Amniotic epithelial cell (primary cell): ENCODE data around the gene MED25.

Source experiments
- DNase-seq: peaks from one replicate; pipeline ENCODE4 v3.0.0-alpha.2; 2010; ENCODE audit warnings: low read depth

MED25 gene

DNA sequence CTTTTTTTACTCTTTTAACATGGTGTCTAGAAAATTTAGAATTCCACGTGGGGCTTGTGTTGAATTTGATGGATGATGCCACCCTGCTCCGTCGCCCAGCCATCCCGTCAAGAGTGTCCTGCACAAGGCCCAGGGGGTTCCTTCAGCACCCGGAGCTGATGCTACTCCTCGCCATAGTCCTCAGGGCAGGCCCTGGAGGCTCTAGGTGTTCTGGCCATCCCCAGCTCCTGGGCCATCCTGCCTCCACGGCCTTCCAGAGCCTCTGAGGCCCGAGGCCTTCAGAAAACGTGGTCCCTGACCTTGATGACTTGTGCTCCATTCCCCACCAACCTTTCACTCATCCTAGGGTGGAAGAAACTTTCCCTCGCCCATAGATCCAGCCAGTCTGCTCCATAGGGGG, 55.7 kb downstream of the MED25 start:
- DNase-seq, result no peak

DNA sequence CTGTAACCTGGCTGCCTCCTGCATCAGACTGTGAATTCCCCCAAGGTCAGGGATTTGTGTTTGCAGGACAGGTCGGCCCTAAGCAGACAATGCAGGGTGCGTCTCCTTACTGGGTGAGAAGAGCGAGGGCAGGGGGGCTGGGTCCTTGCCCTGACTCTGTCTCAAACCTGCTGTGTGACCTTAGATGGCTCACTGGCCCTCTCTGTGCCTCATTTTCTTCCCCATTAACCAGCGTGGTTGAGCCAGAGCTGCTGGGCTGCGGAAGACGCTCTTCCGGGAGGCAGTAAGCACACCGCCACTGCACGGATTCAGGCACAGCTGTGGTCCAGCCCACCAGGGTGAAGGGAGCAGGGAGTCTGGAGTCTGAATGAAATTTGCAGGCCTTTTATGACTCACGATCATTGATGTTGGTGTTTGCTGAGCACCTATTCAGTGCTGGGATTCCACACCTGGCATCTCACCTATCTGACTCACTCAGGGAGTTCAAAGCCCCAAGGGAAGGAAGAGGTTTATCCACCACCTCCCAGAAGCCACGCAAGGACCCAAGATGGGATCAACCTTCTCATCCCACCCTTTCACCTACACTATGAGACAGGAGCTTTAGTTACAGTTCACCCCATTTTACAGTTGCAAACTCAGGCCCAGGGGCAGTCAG, 56.5 kb downstream of the MED25 start:
- no peak for DNase-seq

DNA sequence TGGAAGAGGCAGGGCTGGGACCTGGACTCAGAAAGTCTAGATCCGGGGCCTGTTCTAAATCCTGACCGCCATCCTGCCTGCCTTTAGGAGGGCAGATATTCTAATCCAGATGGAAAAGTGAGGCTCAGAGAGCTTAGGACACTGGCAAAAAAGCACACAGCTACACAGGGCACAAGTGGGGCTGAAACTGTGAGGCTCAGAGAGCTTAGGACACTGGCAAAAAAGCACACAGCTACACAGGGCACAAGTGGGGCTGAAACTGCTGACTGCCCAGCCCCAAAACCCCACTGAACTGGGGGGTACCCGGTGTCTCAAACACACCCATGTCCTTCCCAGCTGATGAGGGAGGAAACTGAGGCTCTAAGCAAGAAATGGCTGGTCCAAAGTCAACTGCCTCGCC, 57.1 kb downstream of the MED25 start:
- DNase-seq, result no peak

DNA sequence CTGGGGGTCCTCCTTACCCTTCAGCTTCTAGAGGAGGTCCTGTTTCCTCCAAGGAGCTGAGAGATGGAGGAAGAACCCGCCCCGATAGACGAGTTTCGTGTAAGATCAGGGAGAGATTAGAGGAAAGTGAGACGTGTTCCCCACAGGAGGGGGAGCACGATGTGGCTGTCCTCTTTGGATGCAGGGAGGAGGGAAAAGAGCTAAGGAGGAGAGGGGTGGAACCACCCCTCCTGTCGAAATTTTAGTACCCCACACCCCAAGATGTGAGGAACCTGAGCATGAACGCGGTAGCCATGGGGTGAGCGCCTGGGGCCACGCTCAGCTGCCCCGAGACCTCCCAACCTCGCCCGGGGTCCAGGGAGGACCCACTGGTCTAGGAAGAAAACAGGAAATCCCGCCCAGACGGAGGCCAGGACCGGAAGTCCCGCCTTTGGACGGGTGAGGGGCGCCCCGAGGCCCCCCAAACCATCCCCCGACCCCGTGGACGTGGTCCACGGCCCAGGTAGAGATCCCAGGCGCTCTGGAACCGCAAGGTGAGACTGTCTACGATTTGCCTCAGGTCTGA, 57.9 kb downstream of the MED25 start:
- DNase-seq, result no peak

DNA sequence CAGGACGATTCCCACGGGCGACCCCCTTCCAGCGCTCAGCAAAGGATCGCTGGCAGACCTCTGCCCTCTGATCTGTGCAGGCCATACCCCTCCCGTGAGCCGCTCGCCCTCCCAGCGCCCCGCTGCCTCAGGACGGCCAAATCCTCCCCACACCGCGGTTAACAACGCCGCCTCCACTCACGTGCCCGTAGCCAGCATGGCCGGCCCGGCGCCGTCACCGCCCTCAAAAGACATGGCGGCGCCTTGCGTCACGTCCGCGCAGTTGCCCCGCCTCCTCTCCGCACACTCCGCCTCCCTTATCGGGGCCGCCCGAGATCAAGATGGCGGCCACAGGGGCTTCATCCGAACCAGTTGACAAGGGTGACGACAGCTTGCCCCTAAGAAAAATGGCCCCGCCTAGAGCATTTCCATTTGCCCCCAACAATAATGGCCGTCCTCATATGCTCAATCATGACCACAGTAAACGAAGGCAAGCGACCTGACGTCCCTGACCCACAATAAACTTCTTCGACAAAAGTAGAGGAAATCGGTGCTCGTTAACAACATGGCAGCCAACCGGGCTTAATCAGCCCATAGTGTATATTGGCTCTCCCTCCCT, 58.4 kb downstream of the MED25 start:
- DNase-seq, result peak; percentile 99

DNA sequence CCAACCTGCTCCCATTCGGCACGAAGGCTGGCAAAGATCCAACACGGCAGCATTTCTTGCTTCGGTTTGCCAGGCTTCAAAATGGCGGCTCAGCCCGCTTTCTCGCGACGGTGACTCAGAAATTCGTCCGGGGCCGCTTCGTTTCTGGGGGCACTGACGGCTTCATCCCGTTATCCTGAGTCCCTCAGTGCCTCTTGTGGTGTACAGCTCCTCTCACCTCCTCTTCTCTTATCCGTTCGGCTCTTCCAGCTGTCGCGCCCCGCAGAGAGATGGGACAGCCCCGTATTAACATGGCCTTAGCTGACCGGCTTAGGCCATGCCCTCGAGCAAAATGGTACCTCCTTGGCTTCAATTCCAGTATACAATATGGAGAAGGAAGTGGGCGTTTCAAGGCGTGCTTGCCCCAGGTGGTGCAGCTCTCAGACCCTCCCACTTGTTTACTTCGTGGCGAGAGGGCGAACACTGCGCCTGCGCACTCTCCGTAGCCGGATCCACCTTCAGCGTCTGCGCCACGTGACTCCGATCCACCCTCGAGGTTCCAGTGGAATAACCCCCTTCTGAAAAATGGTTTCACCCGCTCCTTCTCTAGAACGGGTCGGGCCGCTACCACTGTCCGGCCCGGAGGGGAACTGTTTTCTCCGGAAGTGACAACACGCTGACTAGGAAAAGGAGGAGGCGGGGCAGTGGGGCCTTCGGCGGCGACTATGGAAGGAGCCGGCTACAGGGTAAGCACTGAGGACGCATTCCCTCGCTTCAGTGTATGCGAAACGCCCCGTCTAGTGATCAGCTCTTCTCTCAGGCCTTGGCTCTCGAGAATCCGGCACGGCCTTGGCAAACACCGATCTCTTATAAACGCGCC, 59.2 kb downstream of the MED25 start, which contains the start of the genes AKT1S1 and TBC1D17:
AKT1S1 (minus strand) TSS at position 336 of the 859 bp plus-strand sequence. CDS start 4,060 bp downstream, outside the sequence.
TBC1D17 (plus strand) TSS at position 683 of the 859 bp plus-strand sequence; CDS start at position 705, 22 bp downstream.
- peak; percentile 100 for DNase-seq

DNA sequence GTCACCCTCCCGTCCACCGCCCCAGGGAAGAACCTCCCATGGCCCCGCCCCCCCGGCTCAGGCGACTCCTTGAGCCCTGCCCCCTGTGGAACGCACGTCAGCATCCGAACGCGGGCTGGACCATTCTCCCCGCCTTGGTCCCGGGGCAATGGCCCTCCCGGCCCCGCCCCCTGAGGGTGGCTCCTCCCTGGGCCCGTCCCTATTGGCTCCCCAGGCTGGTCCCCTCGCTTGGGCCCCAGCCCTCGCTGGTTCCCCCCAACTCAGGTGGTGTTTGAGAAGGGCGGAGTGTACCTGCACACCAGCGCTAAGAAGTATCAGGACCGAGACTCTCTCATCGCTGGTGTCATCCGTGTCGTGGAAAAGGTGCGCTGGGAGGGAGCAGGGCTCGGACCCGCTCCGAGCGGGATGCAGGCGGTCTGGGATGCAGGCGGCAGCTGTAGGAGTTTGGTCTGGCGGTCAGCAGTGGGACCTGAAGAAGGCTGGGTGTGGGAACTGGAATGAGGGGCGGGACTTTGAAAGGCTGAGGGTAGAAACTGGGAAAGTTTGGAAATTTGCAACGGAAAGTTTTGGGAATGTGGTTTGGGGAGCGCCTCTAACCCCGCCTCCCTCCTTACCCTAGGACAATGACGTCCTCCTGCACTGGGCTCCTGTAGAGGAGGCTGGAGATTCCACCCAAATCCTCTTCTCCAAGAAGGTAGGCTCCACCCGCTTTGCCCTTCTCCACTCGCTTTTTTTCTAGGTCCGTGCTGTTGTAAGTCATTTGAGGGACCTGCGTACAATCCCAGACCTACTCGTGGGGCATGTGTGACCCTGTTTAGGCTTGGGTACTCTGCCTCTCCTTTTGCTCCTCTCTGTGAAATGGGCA, 60.0 kb downstream of the MED25 start:
- DNase-seq, result peak; percentile 94

DNA sequence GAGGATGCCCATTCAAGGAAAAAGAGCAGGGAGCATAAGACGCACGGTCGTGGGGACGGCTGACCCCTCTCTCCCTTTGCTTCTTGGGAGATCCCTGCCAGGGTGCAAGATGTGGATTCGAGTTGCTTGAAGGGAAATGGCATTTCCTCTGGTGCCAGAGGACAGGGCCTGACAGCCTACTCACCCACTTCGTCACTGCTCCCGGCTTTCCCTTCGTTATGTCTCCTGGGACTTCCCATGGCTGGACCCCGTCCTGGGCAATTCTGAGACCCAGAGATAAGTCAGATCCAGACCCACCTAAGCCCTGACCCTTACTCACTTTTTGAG, 60.6 kb downstream of the MED25 start:
- DNase-seq, result no peak

DNA sequence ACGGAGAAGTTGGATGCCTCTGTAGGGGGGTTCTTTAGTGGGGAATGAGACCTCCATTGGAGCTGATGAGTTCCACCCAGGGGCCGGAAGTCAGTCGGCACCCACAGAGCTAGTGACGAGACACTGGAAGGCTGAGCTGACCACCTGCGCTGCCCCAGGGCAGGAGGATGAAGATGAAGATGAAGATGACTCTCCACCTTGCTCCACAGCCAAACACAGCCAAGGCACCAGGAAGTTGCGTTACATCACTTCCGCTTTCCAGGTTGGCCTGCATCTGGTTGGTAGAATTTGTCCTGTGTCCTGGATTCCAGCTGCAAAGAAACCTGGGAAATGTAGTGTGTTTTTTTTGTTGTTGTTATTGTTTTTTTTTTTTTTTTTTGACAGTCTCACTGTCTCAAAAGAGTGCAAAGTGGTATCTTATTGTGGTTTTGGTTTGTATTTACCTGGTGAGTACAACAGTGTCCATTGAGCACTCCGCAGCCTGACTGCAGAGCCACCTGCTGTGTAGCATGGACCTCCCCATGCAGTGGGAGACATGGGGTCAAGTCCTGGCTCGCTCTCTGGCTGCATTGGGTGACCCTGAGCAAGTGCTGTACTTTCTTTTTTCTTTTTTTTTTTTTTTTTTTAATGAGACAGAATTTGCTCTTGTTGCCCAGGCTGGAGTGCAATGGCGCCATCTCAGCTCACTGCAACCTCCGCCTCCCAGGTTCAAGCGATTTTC, 61.3 kb downstream of the MED25 start:
- DNase-seq, result peak; percentile 21

DNA sequence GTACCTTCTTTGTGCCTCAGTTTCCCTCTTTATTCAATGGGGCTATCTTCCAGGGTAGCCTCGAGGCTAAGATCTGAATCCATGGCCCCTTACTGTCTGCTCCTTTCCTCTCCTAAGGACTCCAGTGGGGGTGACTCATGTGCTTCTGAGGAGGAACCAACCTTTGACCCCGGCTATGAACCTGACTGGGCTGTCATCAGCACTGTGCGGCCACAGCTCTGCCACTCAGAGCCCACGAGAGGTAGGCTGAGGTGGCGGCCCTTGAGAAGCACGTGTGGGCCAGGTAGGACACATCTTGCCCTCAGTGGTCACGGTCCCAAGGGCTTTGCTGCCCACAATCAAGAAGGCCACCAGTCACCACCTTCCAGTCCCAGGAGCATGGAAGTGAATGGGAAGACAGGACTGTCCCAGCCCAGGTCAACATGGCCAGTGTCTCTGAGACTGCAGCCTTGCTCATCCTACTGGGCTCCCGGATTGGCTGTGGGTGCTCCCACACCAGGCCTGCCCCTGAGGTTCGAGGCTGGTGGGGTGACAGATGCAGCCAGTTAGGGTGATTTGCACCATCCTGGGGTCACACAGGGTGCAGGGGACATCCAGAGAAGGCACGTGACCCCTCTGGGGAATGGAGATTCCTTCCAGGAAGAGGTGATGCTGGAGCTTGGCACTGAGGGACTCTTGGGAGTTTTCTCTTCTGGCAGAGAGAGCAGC, 62.2 kb downstream of the MED25 start:
- no peak for DNase-seq

DNA sequence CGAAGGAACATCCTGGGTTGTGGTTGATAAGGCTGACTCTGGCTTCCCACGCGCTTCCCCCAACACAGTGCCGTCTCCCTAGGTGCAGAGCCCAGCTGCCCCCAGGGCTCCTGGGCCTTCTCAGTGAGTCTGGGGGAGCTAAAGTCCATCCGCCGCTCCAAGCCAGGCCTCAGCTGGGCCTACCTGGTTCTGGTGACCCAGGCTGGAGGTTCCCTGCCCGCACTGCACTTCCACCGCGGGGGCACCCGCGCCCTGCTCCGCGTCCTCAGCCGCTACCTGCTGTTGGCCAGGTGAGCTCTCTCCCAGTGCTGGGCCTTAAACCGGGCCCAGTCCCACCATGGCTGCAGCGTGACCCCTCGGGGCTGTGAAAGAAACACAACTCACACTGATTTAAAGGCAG, 63.1 kb downstream of the MED25 start:
- DNase-seq, result no peak

DNA sequence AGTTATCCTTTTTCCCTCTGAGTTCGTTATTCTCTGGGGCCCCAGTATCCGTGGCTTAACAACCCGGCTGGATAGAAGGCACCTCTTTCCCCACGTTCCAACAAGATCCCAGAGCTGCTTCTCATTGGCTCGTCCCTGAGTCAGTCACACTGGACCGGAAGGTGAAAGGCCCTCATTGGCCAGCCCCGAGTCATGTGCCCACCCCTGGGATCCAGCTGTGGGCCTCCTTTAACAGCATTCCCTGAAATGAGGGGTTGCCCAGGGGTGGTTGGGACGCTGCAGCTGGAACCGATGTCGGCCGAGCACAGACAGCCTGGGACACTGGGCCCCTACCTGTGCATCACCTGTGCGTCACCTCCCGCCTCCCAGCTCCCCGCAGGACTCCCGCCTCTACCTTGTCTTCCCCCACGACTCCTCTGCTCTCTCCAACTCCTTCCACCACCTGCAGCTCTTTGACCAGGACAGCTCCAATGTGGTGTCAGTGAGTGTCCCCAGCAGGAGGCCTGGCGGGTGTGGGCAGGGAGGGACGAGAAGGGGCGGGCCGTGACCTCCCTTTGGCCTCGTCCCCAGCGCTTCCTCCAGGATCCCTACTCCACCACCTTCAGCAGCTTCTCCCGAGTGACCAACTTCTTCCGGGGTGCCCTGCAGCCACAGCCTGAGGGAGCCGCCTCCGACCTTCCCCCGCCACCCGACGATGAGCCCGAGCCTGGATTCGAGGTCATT, 63.7 kb downstream of the MED25 start:
- peak; percentile 29 for DNase-seq

DNA sequence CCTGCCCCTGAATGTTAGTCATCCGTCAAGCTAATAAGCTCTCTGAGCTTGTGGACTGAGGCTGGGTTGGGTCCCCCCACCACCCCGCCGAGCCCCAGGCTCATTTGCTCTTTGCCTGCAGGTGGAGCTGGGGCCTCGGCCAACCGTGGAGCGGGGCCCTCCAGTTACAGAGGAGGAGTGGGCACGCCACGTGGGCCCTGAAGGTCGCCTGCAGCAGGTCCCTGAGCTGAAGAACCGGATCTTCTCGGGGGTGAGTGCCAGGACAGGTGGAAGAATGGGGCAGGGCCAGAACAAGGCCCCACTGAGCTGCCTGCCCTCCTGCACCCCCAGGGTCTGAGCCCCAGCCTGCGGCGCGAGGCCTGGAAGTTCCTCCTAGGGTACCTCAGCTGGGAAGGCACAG, 64.6 kb downstream of the MED25 start:
- DNase-seq, result no peak

DNA sequence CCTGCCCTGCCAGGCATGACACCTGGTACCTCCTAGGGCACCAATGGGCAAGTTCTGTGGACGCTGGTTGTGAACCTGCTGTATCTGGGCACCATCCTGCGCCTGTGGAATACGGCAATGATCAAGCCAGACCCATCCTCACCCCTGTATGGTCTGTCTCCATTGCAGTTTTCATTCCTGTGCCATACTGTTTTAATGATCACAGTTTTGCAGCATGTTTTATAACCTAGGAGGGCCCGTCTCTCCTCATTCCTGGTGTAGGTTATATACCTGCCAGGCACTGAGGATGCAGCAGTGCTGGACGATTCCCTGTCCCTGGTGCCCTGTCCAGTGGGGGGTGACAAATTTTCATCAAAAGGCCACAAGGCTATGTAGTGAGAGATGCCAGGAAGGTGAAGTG, 65.0 kb downstream of the MED25 start:
- no peak for DNase-seq

DNA sequence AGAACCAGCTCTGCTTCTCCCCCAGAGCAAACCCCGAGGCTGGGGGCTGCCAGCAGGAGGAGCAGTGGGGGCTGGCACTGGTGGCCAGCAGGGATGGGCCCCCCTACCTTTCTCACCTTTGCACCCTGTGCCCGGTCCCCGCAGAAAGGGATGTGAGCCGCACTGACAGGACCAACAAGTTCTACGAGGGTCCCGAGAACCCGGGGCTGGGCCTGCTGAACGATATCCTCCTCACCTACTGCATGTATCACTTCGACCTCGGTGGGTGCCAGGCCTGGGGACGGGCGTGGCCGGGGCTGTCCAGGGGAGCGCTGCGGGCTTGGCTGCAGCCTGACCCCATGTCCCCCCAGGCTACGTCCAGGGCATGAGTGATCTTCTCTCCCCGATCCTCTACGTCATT, 66.0 kb downstream of the MED25 start:
- DNase-seq, result no peak

DNA sequence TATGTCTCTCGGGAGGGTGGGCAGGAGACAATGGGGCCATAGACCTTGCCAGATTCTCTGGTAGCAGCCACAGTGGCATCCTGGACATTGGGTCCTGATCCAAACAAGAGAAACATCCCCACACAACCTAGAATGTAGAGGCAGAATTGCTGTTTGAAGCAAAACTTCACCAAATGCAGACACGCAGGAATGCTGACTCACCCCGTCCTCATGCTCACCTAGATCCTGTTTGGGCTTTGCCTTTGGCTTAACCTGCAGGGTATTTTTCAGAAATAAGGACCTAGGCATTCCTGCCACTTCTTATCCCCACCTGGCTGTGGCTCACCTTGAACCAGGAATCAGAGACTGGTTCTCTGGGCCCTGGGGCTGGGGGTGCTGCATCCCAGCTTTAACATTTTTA, 66.7 kb downstream of the MED25 start:
- DNase-seq, result no peak
